ENCODE measurements around the gene EDN2.

Gene EDN2

GRCh38 chr1:41523071-41523470 lies 38.6 kb upstream of the EDN2 start:
- no peak overlapping the region for H3K4me3 ChIP-seq (ENCODE audit: low read depth, low read length)
- TF ChIP-seq TRIM28 (IDR thresholded peaks at IDR 0.05; ENCODE audit: borderline replicate concordance, low read length) = no peak
- no peak for TF ChIP-seq ZBTB48 (tag by site-specific recombination; IDR thresholded peaks at IDR 0.05)
- no peak for TF ChIP-seq ZNF623 (tag by site-specific recombination; IDR thresholded peaks at IDR 0.05)
- TF ChIP-seq RBAK (tag by site-specific recombination; IDR thresholded peaks at IDR 0.05) = no peak
- TF ChIP-seq ZNF707 (tag by site-specific recombination; IDR thresholded peaks at IDR 0.05) = no peak
- no peak for TF ChIP-seq ZNF48 (tag by site-specific recombination; IDR thresholded peaks at IDR 0.05)
- no peak for TF ChIP-seq ZSCAN30 (tag by site-specific recombination; IDR thresholded peaks at IDR 0.05)
- TF ChIP-seq ZNF211 (tag by site-specific recombination; IDR thresholded peaks at IDR 0.05; ENCODE audit: low read depth) = no peak
- TF ChIP-seq ZNF174 (tag by site-specific recombination; IDR thresholded peaks at IDR 0.05) = no peak
- TF ChIP-seq, protein P1, sequence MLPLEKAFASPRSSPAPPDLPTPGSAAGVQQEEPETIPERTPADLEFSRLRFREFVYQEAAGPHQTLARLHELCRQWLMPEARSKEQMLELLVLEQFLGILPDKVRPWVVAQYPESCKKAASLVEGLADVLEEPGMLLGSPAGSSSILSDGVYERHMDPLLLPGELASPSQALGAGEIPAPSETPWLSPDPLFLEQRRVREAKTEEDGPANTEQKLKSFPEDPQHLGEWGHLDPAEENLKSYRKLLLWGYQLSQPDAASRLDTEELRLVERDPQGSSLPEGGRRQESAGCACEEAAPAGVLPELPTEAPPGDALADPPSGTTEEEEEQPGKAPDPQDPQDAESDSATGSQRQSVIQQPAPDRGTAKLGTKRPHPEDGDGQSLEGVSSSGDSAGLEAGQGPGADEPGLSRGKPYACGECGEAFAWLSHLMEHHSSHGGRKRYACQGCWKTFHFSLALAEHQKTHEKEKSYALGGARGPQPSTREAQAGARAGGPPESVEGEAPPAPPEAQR (tag by site-specific recombination; IDR thresholded peaks at IDR 0.05) = no peak
- TF ChIP-seq ZEB2 (tag by site-specific recombination; IDR thresholded peaks at IDR 0.05) = no peak
- no peak for TF ChIP-seq REPIN1 (tag by site-specific recombination; IDR thresholded peaks at IDR 0.05; ENCODE audit: low read depth)
- no peak for TF ChIP-seq ZBTB17 (tag by site-specific recombination; IDR thresholded peaks at IDR 0.05)
- TF ChIP-seq ZNF777 (tag by site-specific recombination; IDR thresholded peaks at IDR 0.05; ENCODE audit: borderline replicate concordance) = no peak
- no peak for TF ChIP-seq ZNF660 (tag by site-specific recombination; IDR thresholded peaks at IDR 0.05)
- TF ChIP-seq ZNF548 (tag by site-specific recombination; IDR thresholded peaks at IDR 0.05) = no peak
- TF ChIP-seq, protein P2, sequence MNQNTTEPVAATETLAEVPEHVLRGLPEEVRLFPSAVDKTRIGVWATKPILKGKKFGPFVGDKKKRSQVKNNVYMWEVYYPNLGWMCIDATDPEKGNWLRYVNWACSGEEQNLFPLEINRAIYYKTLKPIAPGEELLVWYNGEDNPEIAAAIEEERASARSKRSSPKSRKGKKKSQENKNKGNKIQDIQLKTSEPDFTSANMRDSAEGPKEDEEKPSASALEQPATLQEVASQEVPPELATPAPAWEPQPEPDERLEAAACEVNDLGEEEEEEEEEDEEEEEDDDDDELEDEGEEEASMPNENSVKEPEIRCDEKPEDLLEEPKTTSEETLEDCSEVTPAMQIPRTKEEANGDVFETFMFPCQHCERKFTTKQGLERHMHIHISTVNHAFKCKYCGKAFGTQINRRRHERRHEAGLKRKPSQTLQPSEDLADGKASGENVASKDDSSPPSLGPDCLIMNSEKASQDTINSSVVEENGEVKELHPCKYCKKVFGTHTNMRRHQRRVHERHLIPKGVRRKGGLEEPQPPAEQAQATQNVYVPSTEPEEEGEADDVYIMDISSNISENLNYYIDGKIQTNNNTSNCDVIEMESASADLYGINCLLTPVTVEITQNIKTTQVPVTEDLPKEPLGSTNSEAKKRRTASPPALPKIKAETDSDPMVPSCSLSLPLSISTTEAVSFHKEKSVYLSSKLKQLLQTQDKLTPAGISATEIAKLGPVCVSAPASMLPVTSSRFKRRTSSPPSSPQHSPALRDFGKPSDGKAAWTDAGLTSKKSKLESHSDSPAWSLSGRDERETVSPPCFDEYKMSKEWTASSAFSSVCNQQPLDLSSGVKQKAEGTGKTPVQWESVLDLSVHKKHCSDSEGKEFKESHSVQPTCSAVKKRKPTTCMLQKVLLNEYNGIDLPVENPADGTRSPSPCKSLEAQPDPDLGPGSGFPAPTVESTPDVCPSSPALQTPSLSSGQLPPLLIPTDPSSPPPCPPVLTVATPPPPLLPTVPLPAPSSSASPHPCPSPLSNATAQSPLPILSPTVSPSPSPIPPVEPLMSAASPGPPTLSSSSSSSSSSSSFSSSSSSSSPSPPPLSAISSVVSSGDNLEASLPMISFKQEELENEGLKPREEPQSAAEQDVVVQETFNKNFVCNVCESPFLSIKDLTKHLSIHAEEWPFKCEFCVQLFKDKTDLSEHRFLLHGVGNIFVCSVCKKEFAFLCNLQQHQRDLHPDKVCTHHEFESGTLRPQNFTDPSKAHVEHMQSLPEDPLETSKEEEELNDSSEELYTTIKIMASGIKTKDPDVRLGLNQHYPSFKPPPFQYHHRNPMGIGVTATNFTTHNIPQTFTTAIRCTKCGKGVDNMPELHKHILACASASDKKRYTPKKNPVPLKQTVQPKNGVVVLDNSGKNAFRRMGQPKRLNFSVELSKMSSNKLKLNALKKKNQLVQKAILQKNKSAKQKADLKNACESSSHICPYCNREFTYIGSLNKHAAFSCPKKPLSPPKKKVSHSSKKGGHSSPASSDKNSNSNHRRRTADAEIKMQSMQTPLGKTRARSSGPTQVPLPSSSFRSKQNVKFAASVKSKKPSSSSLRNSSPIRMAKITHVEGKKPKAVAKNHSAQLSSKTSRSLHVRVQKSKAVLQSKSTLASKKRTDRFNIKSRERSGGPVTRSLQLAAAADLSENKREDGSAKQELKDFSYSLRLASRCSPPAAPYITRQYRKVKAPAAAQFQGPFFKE (tag by site-specific recombination; IDR thresholded peaks at IDR 0.05; ENCODE audit: borderline replicate concordance) = no peak
- POLR2A ChIA-PET = no interaction called here
- H3K9me3 ChIP-seq (ENCODE audit: control insufficient read depth, insufficient read depth, low read depth, low read length) = no peaks in the 10 kb centered on the region
- H3K36me3 ChIP-seq (ENCODE audit: control insufficient read depth in 2 of 2, insufficient read depth in 1 of 2, low read length in 2 of 2) = no peaks in the 10 kb centered on the region
- no peak overlapping the region for H3K27ac ChIP-seq (ENCODE audit: extremely low read depth, low read depth, low read length)
- CTCF ChIA-PET = interaction anchor here (1.2 kb wide), 1 partner anchor 9 kb away, joined by 3 read pairs; no protein-coding TSS in a partner anchor
- H3K4me1 ChIP-seq (ENCODE audit: control insufficient read depth, insufficient read depth, low read length) = no peaks in the 10 kb centered on the region

DNA sequence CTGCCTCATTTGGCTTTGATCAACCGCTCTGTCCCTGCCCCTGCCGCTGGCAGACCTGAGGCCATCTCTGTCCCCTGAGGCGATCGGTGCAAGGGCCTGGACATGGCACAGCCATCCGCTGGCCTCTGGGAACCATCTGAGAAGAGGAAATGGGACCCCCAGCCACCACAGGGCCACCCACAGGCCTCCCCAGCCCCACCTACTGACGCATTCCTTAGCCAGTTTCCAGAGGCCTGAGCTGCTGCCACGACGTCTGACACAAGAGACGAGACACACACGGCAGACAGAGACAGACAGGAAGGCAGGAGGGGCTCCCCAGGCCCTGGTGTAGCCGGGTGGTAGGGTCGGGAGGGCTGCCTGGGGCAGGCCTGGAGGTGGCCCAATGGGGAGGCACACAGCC lies 37.3 kb upstream of the EDN2 start:
- no peak overlapping the region for H3K4me3 ChIP-seq (ENCODE audit: low read depth, low read length)
- POLR2A ChIA-PET = no interaction called here
- TF ChIP-seq, protein P3, sequence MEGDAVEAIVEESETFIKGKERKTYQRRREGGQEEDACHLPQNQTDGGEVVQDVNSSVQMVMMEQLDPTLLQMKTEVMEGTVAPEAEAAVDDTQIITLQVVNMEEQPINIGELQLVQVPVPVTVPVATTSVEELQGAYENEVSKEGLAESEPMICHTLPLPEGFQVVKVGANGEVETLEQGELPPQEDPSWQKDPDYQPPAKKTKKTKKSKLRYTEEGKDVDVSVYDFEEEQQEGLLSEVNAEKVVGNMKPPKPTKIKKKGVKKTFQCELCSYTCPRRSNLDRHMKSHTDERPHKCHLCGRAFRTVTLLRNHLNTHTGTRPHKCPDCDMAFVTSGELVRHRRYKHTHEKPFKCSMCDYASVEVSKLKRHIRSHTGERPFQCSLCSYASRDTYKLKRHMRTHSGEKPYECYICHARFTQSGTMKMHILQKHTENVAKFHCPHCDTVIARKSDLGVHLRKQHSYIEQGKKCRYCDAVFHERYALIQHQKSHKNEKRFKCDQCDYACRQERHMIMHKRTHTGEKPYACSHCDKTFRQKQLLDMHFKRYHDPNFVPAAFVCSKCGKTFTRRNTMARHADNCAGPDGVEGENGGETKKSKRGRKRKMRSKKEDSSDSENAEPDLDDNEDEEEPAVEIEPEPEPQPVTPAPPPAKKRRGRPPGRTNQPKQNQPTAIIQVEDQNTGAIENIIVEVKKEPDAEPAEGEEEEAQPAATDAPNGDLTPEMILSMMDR (tag by site-specific recombination; IDR thresholded peaks at IDR 0.05) = no peak
- TF ChIP-seq FEZF1 (tag by site-specific recombination; IDR thresholded peaks at IDR 0.05) = no peak
- no peak for TF ChIP-seq ZNF529 (tag by site-specific recombination; IDR thresholded peaks at IDR 0.05; ENCODE audit: insufficient replicate concordance)
- no peak for TF ChIP-seq ZNF37A (tag by site-specific recombination; IDR thresholded peaks at IDR 0.05)
- no peak for TF ChIP-seq ZNF692 (tag by site-specific recombination; IDR thresholded peaks at IDR 0.05)
- no peaks in the 10 kb centered on the region for H3K36me3 ChIP-seq (ENCODE audit: control insufficient read depth in 2 of 2, insufficient read depth in 1 of 2, low read length in 2 of 2)
- no peaks in the 10 kb centered on the region for H3K4me1 ChIP-seq (ENCODE audit: control insufficient read depth, insufficient read depth, low read length)
- CTCF ChIA-PET = interaction anchor here (1.2 kb wide), 1 partner anchor 8 kb away, joined by 3 read pairs; no protein-coding TSS in a partner anchor
- no peaks in the 10 kb centered on the region for H3K9me3 ChIP-seq (ENCODE audit: control insufficient read depth, insufficient read depth, low read depth, low read length)
- no peak overlapping the region for H3K27ac ChIP-seq (ENCODE audit: extremely low read depth, low read depth, low read length)

Data from HEK293 (cell line).